ENCODE results near the gene DCAF4L1.
A peak's percentile ranks its signal among the peaks of the same experiment; 100 is the strongest.

- TF ChIP-seq, protein P1, sequence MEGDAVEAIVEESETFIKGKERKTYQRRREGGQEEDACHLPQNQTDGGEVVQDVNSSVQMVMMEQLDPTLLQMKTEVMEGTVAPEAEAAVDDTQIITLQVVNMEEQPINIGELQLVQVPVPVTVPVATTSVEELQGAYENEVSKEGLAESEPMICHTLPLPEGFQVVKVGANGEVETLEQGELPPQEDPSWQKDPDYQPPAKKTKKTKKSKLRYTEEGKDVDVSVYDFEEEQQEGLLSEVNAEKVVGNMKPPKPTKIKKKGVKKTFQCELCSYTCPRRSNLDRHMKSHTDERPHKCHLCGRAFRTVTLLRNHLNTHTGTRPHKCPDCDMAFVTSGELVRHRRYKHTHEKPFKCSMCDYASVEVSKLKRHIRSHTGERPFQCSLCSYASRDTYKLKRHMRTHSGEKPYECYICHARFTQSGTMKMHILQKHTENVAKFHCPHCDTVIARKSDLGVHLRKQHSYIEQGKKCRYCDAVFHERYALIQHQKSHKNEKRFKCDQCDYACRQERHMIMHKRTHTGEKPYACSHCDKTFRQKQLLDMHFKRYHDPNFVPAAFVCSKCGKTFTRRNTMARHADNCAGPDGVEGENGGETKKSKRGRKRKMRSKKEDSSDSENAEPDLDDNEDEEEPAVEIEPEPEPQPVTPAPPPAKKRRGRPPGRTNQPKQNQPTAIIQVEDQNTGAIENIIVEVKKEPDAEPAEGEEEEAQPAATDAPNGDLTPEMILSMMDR (IDR thresholded peaks at IDR 0.05), result peak in 5 of 7 experiments; percentile 2 to 28 (median 13)
- TF ChIP-seq POLR2A (IDR thresholded peaks at IDR 0.05), result no peak
Observed at GRCh38 chr4:41963105-41963504, 18.5 kb upstream of the DCAF4L1 start.

Measured in body of pancreas (tissue), 4 donors.